PC-3 (cell line): ENCODE data around the gene CTSE.

Source experiments
- EZH2 ChIP-seq: fragments of 300-600 bp; sonication (generic); IDR thresholded peaks from one replicate; pipeline ENCODE4 v1.6.1; 2017; ENCODE audit warnings: antibody characterized with exemption, mild to moderate bottlenecking, low read length; ENCODE audit not compliant: unreplicated experiment
- TF ChIP-seq, protein P1 (sequence below): fragments of 300-600 bp; sonication (generic); conservative IDR thresholded peaks from 2 replicates; pipeline ENCODE4 v1.5.1; 2017; ENCODE audit warnings: antibody characterized with exemption, low read depth, mild to moderate bottlenecking, low read length

DNA sequence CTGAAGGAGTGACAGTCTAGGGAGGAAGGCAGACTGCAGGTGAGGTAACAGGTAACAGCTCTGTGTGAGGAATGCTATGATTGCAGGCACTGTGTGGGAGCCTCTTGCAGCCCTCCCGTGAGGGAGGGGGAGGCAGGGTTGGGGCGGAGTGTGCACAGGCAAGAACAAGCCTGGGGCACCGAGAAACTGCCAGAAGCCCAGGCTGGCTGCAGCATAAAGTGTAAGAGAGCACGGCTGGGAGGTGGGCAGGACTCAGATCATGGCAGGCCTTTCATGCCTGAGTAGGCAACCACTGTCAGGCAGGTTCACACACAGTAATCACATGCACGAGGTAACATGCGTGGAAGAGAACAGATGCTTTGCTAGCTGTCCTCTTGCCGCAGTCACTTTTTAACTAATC is 17.9 kb upstream of the CTSE start:
- TF ChIP-seq, protein P1, sequence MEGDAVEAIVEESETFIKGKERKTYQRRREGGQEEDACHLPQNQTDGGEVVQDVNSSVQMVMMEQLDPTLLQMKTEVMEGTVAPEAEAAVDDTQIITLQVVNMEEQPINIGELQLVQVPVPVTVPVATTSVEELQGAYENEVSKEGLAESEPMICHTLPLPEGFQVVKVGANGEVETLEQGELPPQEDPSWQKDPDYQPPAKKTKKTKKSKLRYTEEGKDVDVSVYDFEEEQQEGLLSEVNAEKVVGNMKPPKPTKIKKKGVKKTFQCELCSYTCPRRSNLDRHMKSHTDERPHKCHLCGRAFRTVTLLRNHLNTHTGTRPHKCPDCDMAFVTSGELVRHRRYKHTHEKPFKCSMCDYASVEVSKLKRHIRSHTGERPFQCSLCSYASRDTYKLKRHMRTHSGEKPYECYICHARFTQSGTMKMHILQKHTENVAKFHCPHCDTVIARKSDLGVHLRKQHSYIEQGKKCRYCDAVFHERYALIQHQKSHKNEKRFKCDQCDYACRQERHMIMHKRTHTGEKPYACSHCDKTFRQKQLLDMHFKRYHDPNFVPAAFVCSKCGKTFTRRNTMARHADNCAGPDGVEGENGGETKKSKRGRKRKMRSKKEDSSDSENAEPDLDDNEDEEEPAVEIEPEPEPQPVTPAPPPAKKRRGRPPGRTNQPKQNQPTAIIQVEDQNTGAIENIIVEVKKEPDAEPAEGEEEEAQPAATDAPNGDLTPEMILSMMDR, result no peak
- TF ChIP-seq EZH2, result no peak
